Measurements from ENCODE around the gene GLIS1.

DNA sequence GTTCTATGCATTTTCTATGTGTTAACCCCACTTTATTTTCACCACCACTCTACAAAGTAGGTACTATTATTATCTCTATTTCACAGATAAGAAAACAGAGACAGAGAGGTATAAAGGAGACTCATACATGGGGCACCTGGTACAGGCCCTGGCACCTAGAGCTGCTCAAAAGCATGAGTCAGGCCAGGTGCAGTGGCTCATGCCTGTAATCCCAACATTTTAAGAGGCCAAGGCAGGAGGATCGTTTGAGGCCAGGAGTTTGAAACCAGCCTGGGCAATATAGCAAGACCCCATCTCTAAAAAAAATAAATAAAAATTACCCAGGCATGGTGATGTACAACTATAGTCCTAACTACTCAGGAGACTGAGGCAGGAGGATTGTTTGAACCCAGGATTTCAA, 35.8 kb downstream of the GLIS1 start:
- TF ChIP-seq CTCF (IDR thresholded peaks at IDR 0.05; ENCODE audit: insufficient read depth, low read length, poor library complexity, severe bottlenecking) (no peak), EZH2phosphoT487 (conservative IDR thresholded peaks at IDR 0.05; ENCODE audit: low read length) (no peak)
